Ectodermal cell (in vitro differentiated cells): ENCODE data around the gene FAU.

ENCODE experiments used
- H3K27ac ChIP-seq: 2 replicates; pipeline ENCODE4 v1.7.0; 2013; ENCODE audit warnings: mild to moderate bottlenecking, low read depth, low read length; ENCODE audit not compliant: insufficient read depth, poor library complexity, severe bottlenecking
- H3K27me3 ChIP-seq: 2 replicates; pipeline ENCODE4 v1.7.0; 2013; ENCODE audit warnings: mild to moderate bottlenecking, low read length; ENCODE audit not compliant: insufficient read depth, control insufficient read depth, poor library complexity, severe bottlenecking
- H3K36me3 ChIP-seq: one replicate; pipeline ENCODE4 v1.7.0; 2013; ENCODE audit warnings: low read length; ENCODE audit not compliant: control insufficient read depth, insufficient read depth
- H3K4me1 ChIP-seq: one replicate; pipeline ENCODE4 v1.7.0; 2013; ENCODE audit warnings: low read length; ENCODE audit not compliant: control insufficient read depth, insufficient read depth
- H3K4me3 ChIP-seq: 2 replicates; pipeline ENCODE4 v1.7.0; 2013; ENCODE audit warnings: low read depth, low read length, control low read depth; ENCODE audit not compliant: insufficient read depth
- H3K9me3 ChIP-seq: 2 replicates; pipeline ENCODE4 v1.7.0; 2013; ENCODE audit warnings: mild to moderate bottlenecking, low read length, moderate library complexity; ENCODE audit not compliant: control insufficient read depth
- WGBS, 2 experiments: methylation state at CpG; one replicate each; pipeline ENCODE4 v1.1.7; 2013; ENCODE audit warnings: missing lambda C conversion rate in 2 of 2; 5-methylcytosine and 5-hydroxymethylcytosine counted together

The FAU gene

DNA sequence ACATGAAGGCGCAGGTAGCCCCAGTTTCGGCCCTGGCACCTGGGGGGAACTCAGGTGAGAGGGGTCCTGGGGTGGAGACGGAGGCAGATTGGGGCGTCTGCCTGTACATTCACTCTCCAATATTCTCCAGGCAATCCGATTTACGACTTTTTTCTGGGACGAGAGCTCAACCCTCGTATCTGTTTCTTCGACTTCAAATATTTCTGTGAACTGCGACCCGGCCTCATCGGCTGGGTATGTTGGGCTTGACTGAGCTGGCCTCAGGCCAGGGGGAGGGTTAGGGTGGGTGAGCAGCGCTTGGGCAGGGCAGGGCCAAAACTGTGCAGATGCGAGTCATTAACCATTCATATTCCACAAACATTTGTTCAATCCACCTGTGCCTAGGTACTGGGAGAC is 8.6 kb downstream of the FAU start:
- Histone ChIP-seq H3K9me3 (no peaks in the 10 kb centered on the region), H3K36me3 (peaks cover 4% of the 10 kb centered on the region), H3K27ac (no peak overlapping the region), H3K27me3 (no peaks in the 10 kb centered on the region), H3K4me1 (peaks cover 7% of the 10 kb centered on the region), H3K4me3 (peak overlapping the region; percentile 85)
- 78 to 81% methylated on average over 14 of the region's 14 CpGs for WGBS, 2 experiments

DNA sequence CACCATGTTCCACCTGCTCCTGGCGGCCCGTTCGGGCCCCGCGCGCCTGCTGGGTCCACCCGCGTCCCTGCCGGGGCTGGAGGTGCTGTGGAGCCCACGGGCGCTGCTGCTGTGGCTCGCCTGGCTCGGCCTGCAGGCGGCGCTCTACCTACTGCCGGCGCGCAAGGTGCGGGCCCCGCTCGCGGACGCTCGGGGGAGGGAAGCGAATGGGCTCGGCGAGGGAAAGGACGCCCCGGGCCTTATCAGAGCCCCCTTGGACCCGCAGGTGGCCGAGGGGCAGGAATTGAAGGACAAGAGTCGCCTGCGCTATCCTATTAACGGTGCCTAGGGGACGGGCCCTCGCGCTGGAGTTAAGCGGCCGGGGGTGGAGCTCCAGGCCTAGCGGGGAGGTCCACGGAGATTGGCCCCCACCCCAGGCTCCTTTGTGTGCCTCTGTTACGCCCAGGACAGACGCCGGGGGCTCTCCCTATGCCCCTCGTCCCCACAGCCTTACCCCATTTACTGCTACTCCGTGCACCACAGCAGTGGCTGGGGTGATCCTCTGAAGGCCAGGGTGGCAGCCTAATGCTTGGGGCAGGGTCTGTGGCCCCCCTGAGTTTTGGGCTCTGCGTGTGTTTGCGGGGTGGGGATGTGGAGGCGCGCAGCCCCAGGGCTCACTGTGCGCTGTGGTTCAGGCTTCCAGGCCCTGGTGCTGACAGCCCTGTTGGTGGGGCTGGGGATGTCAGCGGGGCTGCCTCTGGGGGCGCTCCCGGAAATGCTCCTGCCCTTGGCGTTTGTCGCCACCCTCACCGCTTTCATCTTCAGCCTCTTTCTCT is 9.2 kb downstream of the FAU start:
- Histone ChIP-seq H3K27me3 (no peaks in the 10 kb centered on the region), H3K9me3 (no peaks in the 10 kb centered on the region), H3K27ac (peak overlapping the region; percentile 88), H3K36me3 (peaks cover 4% of the 10 kb centered on the region), H3K4me1 (peaks cover 7% of the 10 kb centered on the region), H3K4me3 (peak overlapping the region; percentile 85)
- WGBS, 2 experiments: 2% methylated on average over 57 of the region's 57 CpGs

- Histone ChIP-seq H3K36me3 (peaks cover 4% of the 10 kb centered on the region), H3K27me3 (no peaks in the 10 kb centered on the region), H3K27ac (peak within 1 kb of the TSS; percentile 88), H3K9me3 (no peaks in the 10 kb centered on the region), H3K4me1 (peaks cover 7% of the 10 kb centered on the region), H3K4me3 (peak within 1 kb of the TSS; percentile 85)
- 1% methylated on average over 64 of the region's 64 CpGs for WGBS, 2 experiments
These were observed 10.0 kb downstream of the FAU start, which contains the start of gene TM7SF2 for GRCh38 chr11:65111744-65112545. Gene TM7SF2, plus strand, starts transcription at chr11:65111872. Its CDS starts 144 bp downstream, at chr11:65112016.

- Histone ChIP-seq H3K9me3 (no peaks in the 10 kb centered on the region), H3K4me3 (peak overlapping the region; percentile 85), H3K27me3 (no peaks in the 10 kb centered on the region), H3K4me1 (peaks cover 3% of the 10 kb centered on the region), H3K27ac (no peak overlapping the region), H3K36me3 (peaks cover 4% of the 10 kb centered on the region)
- WGBS, 2 experiments: 65% methylated on average over 31 of the region's 31 CpGs
These were observed 10.7 kb downstream of the FAU start for GRCh38 chr11:65111159-65111743.

- Histone ChIP-seq H3K27ac (no peak overlapping the region), H3K36me3 (peaks cover 4% of the 10 kb centered on the region), H3K4me3 (no peak overlapping the region), H3K4me1 (no peaks in the 10 kb centered on the region), H3K9me3 (no peaks in the 10 kb centered on the region), H3K27me3 (no peaks in the 10 kb centered on the region)
- 26 to 28% methylated on average over 18 of the region's 18 CpGs for WGBS, 2 experiments
These were observed 11.5 kb downstream of the FAU start for GRCh38 chr11:65110354-65110861.

DNA sequence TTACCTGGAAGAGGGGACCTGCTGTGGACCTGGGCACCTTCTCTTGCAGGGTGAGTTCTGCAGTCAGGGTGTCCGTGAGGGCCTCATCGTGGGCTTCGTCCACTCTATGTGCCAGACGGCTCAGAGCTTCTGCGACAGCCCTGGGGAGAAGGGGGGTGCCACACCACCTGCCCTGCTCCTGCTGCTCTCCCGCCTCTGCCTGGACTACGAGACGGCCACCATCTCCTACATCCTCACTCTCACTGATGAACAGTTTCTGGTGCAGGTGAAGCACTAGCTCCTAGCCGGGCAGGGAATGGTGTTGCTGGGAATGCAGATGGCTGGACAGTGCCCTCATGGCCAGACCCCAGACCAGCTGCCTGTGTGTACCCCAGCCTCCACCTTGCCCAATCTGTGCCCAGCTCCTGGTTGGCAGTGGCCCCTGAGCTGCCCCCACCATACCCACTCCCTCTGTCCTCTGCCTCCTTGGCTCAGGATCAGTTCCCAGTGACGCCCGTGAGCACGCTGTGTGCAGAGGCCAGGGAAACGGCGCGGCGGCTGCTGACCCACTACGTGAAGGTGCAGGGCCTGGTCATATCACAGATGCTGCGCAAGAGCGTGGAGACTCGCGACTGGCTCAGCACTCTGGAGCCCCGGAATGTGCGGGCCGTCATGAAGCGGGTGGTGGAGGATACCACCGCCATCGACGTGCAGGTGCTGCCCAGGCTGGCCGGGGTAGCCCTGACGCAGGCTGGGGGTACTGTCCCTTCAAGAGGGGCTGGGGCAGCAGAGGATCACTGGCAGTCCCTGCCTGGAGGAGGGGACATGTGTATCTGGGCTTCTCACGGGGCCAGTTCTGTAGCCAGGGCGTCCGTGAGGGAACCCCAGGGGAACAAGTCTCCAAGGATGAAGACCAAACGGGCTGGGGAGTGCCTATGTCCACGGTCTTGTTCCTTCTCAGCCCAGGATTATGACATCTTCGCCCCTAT is 12.4 kb downstream of the FAU start:
- Histone ChIP-seq H3K27ac (no peak overlapping the region), H3K4me3 (no peak overlapping the region), H3K36me3 (peaks cover 4% of the 10 kb centered on the region), H3K27me3 (no peaks in the 10 kb centered on the region), H3K9me3 (no peaks in the 10 kb centered on the region), H3K4me1 (no peaks in the 10 kb centered on the region)
- 94 to 95% methylated on average over 36 of the region's 36 CpGs for WGBS, 2 experiments

DNA sequence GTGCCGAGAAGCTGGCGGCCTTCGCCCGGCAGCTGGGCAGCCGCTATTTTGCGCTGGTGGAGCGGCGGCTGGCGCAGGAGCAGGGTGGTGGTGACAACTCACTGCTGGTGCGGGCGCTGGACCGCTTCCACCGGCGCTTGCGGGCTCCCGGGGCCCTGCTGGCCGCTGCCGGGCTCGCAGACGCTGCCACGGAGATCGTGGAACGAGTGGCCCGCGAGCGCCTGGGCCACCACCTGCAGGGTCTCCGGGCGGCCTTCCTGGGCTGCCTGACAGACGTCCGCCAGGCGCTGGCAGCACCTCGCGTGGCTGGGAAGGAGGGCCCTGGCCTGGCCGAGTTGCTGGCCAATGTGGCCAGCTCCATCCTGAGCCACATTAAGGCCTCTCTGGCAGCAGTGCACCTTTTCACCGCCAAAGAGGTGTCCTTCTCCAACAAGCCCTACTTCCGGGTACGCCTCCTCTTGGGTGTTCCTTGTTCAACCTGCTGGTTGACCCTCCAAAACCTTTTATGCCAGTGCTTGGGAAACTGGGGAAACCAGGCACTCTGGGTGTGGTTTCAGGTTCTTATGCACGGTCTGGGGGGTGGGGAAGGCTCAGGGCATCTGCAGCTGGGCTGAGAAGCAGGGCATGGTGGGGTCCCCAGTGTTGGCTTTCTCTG is 13.3 kb downstream of the FAU start:
- Histone ChIP-seq H3K9me3 (no peaks in the 10 kb centered on the region), H3K4me3 (no peak overlapping the region), H3K4me1 (no peaks in the 10 kb centered on the region), H3K27me3 (no peaks in the 10 kb centered on the region), H3K27ac (no peak overlapping the region), H3K36me3 (peaks cover 4% of the 10 kb centered on the region)
- 95 to 96% methylated on average over 38 of the region's 38 CpGs for WGBS, 2 experiments

DNA sequence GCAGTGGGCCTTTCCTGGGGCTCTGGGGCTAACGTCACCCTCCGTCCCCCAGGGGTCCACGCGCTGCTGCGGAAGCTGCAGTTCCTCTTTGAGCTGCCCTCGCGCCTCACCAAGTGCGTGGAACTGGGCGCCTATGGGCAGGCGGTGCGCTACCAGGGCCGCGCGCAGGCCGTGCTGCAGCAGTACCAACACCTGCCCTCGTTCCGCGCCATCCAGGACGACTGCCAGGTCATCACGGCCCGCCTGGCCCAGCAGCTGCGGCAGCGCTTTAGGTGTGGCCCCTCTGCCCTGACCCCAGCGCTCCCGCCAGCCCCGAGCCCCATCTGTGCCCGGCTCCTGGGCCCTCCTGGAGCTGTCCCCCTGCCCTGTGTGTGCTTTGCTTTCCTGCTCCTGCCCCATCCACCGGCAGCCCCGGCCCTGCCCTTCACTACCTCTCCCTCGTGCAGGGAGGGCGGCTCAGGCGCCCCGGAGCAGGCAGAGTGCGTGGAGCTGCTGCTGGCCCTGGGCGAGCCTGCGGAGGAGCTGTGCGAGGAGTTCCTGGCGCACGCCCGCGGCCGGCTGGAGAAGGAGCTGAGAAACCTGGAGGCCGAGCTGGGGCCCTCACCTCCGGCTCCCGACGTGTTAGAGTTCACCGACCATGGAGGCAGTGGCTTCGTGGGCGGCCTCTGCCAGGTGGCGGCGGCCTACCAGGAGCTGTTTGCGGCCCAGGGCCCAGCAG is 14.0 kb downstream of the FAU start:
- Histone ChIP-seq H3K4me3 (no peak overlapping the region), H3K27ac (no peak overlapping the region), H3K36me3 (peaks cover 4% of the 10 kb centered on the region), H3K4me1 (no peaks in the 10 kb centered on the region), H3K9me3 (no peaks in the 10 kb centered on the region), H3K27me3 (no peaks in the 10 kb centered on the region)
- WGBS, 2 experiments: 96% methylated on average over 52 of the region's 52 CpGs
